Lower lobe of right lung (tissue), 2 donors: Measurements from ENCODE around the gene GNPTG. TPM values are rescaled to one million over a fixed set of nuclear protein-coding genes. Genes with fewer than 3 reads are reported as not detected.

Source experiments
- ATAC-seq, 2 donors: fragments of 200-7000 bp; cut with Tn5 transposase; one replicate each; pipeline ENCODE4 v1.9.1; 2020 to 2022; ENCODE audit warnings: mild to moderate bottlenecking in 2 of 2, moderate library complexity in 2 of 2
- DNase-seq: peaks from one replicate; pipeline ENCODE4 v3.0.0-alpha.2; 2020
- H3K27ac ChIP-seq: fragments of 200-600 bp; one replicate; pipeline ENCODE4 v1.8.0; 2022
- H3K27me3 ChIP-seq: fragments of 200-600 bp; one replicate; pipeline ENCODE4 v1.8.0; 2022; ENCODE audit warnings: low read depth
- H3K36me3 ChIP-seq: fragments of 200-600 bp; one replicate; pipeline ENCODE4 v1.8.0; 2022; ENCODE audit warnings: mild to moderate bottlenecking
- H3K4me1 ChIP-seq: fragments of 200-600 bp; one replicate; pipeline ENCODE4 v1.8.0; 2022
- H3K4me3 ChIP-seq: fragments of 200-600 bp; one replicate; pipeline ENCODE4 v1.8.0; 2022; ENCODE audit warnings: mild to moderate bottlenecking
- H3K9me3 ChIP-seq: fragments of 200-600 bp; one replicate; pipeline ENCODE4 v1.8.0; 2022
- CTCF ChIP-seq: fragments of 200-600 bp; IDR thresholded peaks from one replicate; pipeline ENCODE4 v1.8.0; 2022; ENCODE audit warnings: antibody characterized with exemption, mild to moderate bottlenecking
- intact Hi-C: fragments of 100-400 bp; cut with DNase I; formaldehyde crosslinking; loops from one replicate; pipeline ENCODE4 v1.11.0; 2022
- total RNA-seq: library from RNA; stranded (reverse); fragmentation: NEBNext Ultra II Directional; extraction: Animal tissue kit (Norgen Biotek cat#: 25700); gene quantifications from one replicate; pipeline ENCODE4 v1.2.1, GENCODE V29; 2021
- donor health status: DM: no; HTN: yes; CAD: no; lungs with severe emphysema.

GNPTG gene
- total RNA-seq, 1 donor from 2014 or later: 89.5 TPM

- no peak for DNase-seq
- intact Hi-C loops: no loop called here
- ATAC-seq: no peak
These were observed 21.3 kb upstream of the GNPTG start for GRCh38 chr16:1330260-1330914.

GRCh38 chr16:1330931-1331711 lies 20.6 kb upstream of the GNPTG start:
- H3K27me3 ChIP-seq: peaks cover 37% of the 10 kb centered on the region
- peaks cover 34% of the 10 kb centered on the region for H3K4me1 ChIP-seq
- DNase-seq (no peak), ATAC-seq (no peak)
- peak overlapping the region; percentile 79 for H3K27ac ChIP-seq
- intact Hi-C loops: no loop called here
- peaks cover 1% of the 10 kb centered on the region for H3K36me3 ChIP-seq
- peak overlapping the region; percentile 54 for H3K4me3 ChIP-seq
- TF ChIP-seq CTCF: no peak
- H3K9me3 ChIP-seq: no peaks in the 10 kb centered on the region

More at GRCh38 chr16:1330260-1330914, 21.3 kb upstream of the GNPTG start:
- H3K4me1 ChIP-seq: peaks cover 34% of the 10 kb centered on the region
- TF ChIP-seq CTCF: peak; percentile 41
- H3K4me3 ChIP-seq: no peak overlapping the region
- H3K27ac ChIP-seq: peak overlapping the region; percentile 79
- no peaks in the 10 kb centered on the region for H3K9me3 ChIP-seq
- H3K27me3 ChIP-seq: peaks cover 31% of the 10 kb centered on the region
- peaks cover 9% of the 10 kb centered on the region for H3K36me3 ChIP-seq

GRCh38 chr16:1331712-1332617 lies 19.8 kb upstream of the GNPTG start:
- intact Hi-C loops: no loop called here
- peak; percentile 89 for DNase-seq
- H3K4me3 ChIP-seq: peak overlapping the region; percentile 54
- TF ChIP-seq CTCF: no peak
- H3K27ac ChIP-seq: peak overlapping the region; percentile 79
- peaks cover 42% of the 10 kb centered on the region for H3K27me3 ChIP-seq
- peak; percentile 75 to 78 for ATAC-seq
- no peaks in the 10 kb centered on the region for H3K9me3 ChIP-seq
- H3K36me3 ChIP-seq: no peaks in the 10 kb centered on the region
- H3K4me1 ChIP-seq: peaks cover 34% of the 10 kb centered on the region

GRCh38 chr16:1332618-1333148 lies 19.0 kb upstream of the GNPTG start:
- DNase-seq (no peak), ATAC-seq (peak in 1 of 2 donors; percentile 0)
- peak overlapping the region; percentile 79 for H3K27ac ChIP-seq
- peak overlapping the region; percentile 54 for H3K4me3 ChIP-seq
- no peaks in the 10 kb centered on the region for H3K9me3 ChIP-seq
- H3K4me1 ChIP-seq: peaks cover 34% of the 10 kb centered on the region
- H3K36me3 ChIP-seq: no peaks in the 10 kb centered on the region
- H3K27me3 ChIP-seq: peaks cover 42% of the 10 kb centered on the region
- intact Hi-C loops: no loop called here
- TF ChIP-seq CTCF: no peak
